Epithelial cell of proximal tubule (primary cell): ENCODE results near the gene ADGRG7. TPM values are rescaled to one million over a fixed set of nuclear protein-coding genes. Genes with fewer than 3 reads are reported as not detected.

ENCODE experiments used
- DNase-seq: peaks from one replicate; pipeline ENCODE4 v3.0.0-alpha.2; 2011; ENCODE audit warnings: low read depth
- H3K4me3 ChIP-seq: 2 replicates; pipeline ENCODE4 v1.5.1; 2011; ENCODE audit warnings: low read depth, mild to moderate bottlenecking, low read length
- CTCF ChIP-seq: conservative IDR thresholded peaks from 2 replicates; pipeline ENCODE4 v1.5.1; 2012; ENCODE audit warnings: low read depth, mild to moderate bottlenecking, low read length
- total RNA-seq: library from RNA; depleted of rRNA; stranded (reverse); fragments of >200 nt; gene quantifications from 2 replicates; pipeline ENCODE4 v1.2.3, GENCODE V29; 2015

The ADGRG7 gene
- total RNA-seq, 1 donor from 2014 or later, result not detected

DNA sequence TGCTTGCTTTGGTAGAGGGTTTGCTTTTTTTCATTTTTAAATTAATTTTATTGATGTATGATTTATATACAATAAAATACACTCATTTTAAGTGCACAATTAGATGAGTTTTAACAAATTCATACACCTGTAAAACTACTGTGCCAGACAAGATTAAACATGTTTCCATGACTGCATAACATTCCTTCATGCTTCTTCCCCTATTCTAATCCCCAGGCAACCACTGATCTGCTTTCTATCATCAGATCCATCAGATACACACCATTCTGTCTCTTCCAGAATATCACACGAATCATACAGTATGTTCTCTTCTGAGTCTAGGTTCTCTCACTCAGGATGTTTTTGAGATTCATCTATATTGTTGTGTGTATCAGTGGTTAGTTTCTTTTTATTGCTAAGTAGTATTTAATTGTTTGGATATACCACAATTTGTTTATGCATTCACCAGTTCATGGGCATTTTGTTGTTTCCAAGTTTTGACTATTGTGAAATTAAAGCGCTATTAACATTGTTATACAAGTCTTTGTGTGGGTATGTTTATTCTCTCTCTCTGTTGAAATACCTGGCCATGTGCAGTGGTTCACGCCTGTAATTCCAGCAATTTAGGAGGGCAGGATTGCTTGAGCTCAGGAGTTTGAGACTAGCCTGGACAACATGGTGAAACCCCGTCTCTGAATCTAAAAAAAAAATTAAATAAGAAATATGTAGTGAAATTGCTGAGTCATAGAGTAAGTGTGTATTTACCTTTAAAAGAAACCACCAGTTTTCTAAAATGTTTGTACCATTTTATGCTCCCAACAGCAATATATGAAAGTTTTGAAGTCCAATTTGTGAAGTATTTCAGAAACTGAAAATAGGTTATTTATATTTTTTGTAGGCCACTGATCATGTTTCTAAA lies 92.9 kb downstream of the ADGRG7 start:
- no peak for DNase-seq
- no peak overlapping the region for H3K4me3 ChIP-seq
- no peak for TF ChIP-seq CTCF

GRCh38 chr3:100702980-100703345 lies 93.6 kb downstream of the ADGRG7 start:
- no peak for DNase-seq
- no peak for TF ChIP-seq CTCF
- no peak overlapping the region for H3K4me3 ChIP-seq

DNA sequence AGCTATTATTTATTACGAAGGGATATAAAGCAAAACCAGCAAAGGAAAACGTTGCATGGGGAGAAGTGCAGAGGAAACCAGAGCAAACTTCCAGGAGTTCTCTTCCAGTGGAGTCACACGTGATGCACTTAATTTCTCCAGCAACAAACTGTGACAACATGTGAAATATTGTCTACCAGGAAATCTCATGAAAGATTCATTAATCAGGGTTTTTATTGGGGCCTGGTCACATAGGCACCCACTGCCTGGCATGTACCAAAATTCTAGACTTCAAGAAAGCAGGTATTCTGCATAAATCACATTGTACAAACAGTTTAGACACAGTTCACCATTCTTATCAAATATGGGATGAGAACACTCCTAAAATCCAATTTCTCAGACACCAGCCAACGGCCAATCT lies 94.5 kb downstream of the ADGRG7 start:
- H3K4me3 ChIP-seq, result no peak overlapping the region
- DNase-seq, result no peak
- no peak for TF ChIP-seq CTCF

DNA sequence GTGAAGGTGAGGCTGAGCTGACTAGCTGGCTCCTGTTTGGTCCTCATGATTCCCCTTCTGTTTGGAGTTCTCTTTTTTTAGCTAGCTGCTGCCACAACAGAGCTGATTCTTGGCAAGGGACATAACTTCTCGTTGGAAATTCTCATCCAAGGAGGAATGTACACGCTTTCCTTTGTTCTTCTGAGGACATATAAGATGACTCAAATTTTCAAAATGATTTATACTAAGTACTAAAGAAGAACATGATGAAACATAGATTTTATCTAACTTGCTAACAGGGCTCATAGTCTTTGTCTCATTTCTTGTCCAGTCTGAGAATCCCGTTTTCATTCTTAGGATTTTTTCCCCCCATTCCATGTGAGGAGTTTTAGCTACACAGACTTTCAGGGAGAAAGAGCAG lies 97.0 kb downstream of the ADGRG7 start:
- no peak for DNase-seq

GRCh38 chr3:100708644-100708988 lies 99.2 kb downstream of the ADGRG7 start:
- peak overlapping the region; percentile 85 for H3K4me3 ChIP-seq
- no peak for DNase-seq
- no peak for TF ChIP-seq CTCF

More for the DNA sequence above, 97.0 kb downstream of the ADGRG7 start:
- TF ChIP-seq CTCF, result no peak
- H3K4me3 ChIP-seq, result no peak overlapping the region

GRCh38 chr3:100708989-100709841 lies 99.8 kb downstream of the ADGRG7 start, which contains the start of gene TFG:
TFG (plus strand) TSS chr3:100709494; CDS start chr3:100713686, 4,192 bp downstream.
- peak; percentile 90 for DNase-seq
- H3K4me3 ChIP-seq, result peak within 1 kb of the TSS; percentile 85
- no peak for TF ChIP-seq CTCF
